Measurements from ENCODE around the gene PKN1. TPM values are rescaled to one million over a fixed set of nuclear protein-coding genes. Genes with fewer than 3 reads are reported as not detected.

The PKN1 gene
- total RNA-seq, 1 donor = 167 TPM

DNA sequence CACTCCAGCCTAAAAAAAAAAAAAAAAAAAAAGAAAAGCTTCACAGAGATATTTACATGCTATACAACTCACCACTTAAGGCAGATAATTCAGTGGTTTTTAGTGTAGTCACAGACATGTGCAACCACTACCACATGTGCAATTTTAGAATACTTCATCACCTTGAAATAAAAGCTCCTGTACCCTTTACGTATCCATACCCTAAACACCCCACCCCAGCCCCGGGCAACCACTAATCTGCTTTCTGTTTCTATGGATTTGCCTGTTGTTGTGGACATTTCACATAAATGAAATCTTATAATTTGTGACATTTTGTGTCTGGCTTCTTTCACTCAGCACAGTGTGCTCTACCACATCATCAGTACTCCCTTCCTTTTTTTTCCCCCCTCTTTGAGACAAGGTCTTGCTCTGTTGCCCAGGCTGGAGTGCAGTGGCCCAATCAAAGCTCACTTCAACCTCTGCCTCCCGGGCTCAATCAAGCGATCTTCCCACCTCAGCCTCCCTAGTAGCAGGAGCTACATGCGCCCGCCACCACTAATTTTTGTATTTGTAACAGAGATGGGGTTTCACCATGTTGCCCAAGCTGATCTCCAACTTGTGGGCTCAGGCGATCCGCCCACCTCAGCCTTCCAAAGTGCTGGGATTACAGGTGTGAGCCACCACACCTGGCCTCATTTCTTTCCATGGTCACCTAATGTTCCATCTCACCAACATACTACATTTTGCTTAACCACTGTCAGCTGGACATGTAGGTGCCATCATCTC, 18.0 kb upstream of the PKN1 start:
- DNase-seq (ENCODE audit: insufficient read length, low spot score, missing footprints) = peak; percentile 76
- peaks cover 28% of the 10 kb centered on the region for H3K36me3 ChIP-seq (ENCODE audit: insufficient read depth, low read length)
- no peak overlapping the region for H3K4me3 ChIP-seq (ENCODE audit: insufficient read depth, low read length)
- H3K79me2 ChIP-seq (ENCODE audit: insufficient read depth, low read length) = peaks cover 88% of the 10 kb centered on the region
- no peaks in the 10 kb centered on the region for H3K9me3 ChIP-seq (ENCODE audit: low read depth, low read length)
- H4K20me1 ChIP-seq (ENCODE audit: insufficient read depth, low read length) = peaks cover 48% of the 10 kb centered on the region
- H3K4me2 ChIP-seq (ENCODE audit: insufficient read depth, low read length) = no peak overlapping the region
- H3K27me3 ChIP-seq (ENCODE audit: insufficient read depth, low read length) = no peaks in the 10 kb centered on the region
- no peak for TF ChIP-seq CTCF (IDR thresholded peaks at IDR 0.05; ENCODE audit: extremely low read depth, low read depth, low read length)
- no peak overlapping the region for H3K27ac ChIP-seq (ENCODE audit: low read depth, low read length)
- no peak overlapping the region for H2AFZ ChIP-seq (ENCODE audit: low read length)
- peaks cover 21% of the 10 kb centered on the region for H3K4me1 ChIP-seq (ENCODE audit: insufficient read depth, low read length)

DNA sequence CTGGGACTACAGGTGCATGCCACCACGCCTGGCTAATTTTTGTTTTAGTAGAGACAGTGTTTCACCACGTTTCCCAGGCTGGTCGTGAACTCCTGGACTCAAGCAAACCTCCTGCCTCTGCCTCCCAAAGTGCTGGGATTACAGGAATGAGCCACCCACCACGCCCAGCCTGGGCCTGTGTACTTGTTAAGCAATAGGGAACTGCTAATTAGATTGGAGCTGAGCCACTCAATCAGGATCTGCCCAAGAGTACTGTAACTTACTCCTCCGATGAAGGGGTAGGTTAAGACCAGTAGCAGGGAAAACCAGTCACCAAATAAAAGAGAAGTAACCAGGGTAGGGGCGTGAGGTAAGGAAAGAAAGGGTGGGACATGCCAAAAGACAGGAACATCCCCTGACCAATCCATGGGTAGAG, 16.3 kb upstream of the PKN1 start:
- H3K9me3 ChIP-seq (ENCODE audit: low read depth, low read length) = no peaks in the 10 kb centered on the region
- no peaks in the 10 kb centered on the region for H3K27me3 ChIP-seq (ENCODE audit: insufficient read depth, low read length)
- no peak for DNase-seq (ENCODE audit: insufficient read length, low spot score, missing footprints)
- peaks cover 21% of the 10 kb centered on the region for H3K4me1 ChIP-seq (ENCODE audit: insufficient read depth, low read length)
- peak overlapping the region; percentile 1 for H3K4me2 ChIP-seq (ENCODE audit: insufficient read depth, low read length)
- H3K27ac ChIP-seq (ENCODE audit: low read depth, low read length) = peak overlapping the region; percentile 6
- H3K79me2 ChIP-seq (ENCODE audit: insufficient read depth, low read length) = peaks cover 71% of the 10 kb centered on the region
- no peak for TF ChIP-seq CTCF (IDR thresholded peaks at IDR 0.05; ENCODE audit: extremely low read depth, low read depth, low read length)
- no peak overlapping the region for H2AFZ ChIP-seq (ENCODE audit: low read length)
- H3K4me3 ChIP-seq (ENCODE audit: insufficient read depth, low read length) = no peak overlapping the region
- H4K20me1 ChIP-seq (ENCODE audit: insufficient read depth, low read length) = peaks cover 43% of the 10 kb centered on the region
- H3K36me3 ChIP-seq (ENCODE audit: insufficient read depth, low read length) = peaks cover 12% of the 10 kb centered on the region

GRCh38 chr19:14418856-14419105, 14.3 kb upstream of the PKN1 start:
- peak overlapping the region; percentile 83 for H3K4me2 ChIP-seq (ENCODE audit: insufficient read depth, low read length)

More at GRCh38 chr19:14418856-14419105, 14.3 kb upstream of the PKN1 start:
- Histone ChIP-seq H2AFZ (ENCODE audit: low read length) (peak overlapping the region; percentile 37), H3K27ac (ENCODE audit: low read depth, low read length) (peak overlapping the region; percentile 84), H3K4me1 (ENCODE audit: insufficient read depth, low read length) (peaks cover 15% of the 10 kb centered on the region), H4K20me1 (ENCODE audit: insufficient read depth, low read length) (peaks cover 25% of the 10 kb centered on the region), H3K36me3 (ENCODE audit: insufficient read depth, low read length) (no peaks in the 10 kb centered on the region), H3K27me3 (ENCODE audit: insufficient read depth, low read length) (no peaks in the 10 kb centered on the region), H3K9me3 (ENCODE audit: low read depth, low read length) (no peaks in the 10 kb centered on the region), H3K79me2 (ENCODE audit: insufficient read depth, low read length) (peaks cover 52% of the 10 kb centered on the region), H3K4me3 (ENCODE audit: insufficient read depth, low read length) (peak overlapping the region; percentile 97)
- DNase-seq (ENCODE audit: insufficient read length, low spot score, missing footprints) = peak; percentile 99
- no peak for TF ChIP-seq CTCF (IDR thresholded peaks at IDR 0.05; ENCODE audit: extremely low read depth, low read depth, low read length)

Measured in osteoblast (primary cell).